GM18520 (cell line): ENCODE data around the gene GUK1.

Experiments used
- ATAC-seq: cut with Tn5 transposase; IDR thresholded peaks from one replicate; pipeline ENCODE4 v1.9.1; 2021; ENCODE audit not compliant: unreplicated experiment

Gene GUK1, protein sequence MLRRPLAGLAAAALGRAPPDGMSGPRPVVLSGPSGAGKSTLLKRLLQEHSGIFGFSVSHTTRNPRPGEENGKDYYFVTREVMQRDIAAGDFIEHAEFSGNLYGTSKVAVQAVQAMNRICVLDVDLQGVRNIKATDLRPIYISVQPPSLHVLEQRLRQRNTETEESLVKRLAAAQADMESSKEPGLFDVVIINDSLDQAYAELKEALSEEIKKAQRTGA

DNA sequence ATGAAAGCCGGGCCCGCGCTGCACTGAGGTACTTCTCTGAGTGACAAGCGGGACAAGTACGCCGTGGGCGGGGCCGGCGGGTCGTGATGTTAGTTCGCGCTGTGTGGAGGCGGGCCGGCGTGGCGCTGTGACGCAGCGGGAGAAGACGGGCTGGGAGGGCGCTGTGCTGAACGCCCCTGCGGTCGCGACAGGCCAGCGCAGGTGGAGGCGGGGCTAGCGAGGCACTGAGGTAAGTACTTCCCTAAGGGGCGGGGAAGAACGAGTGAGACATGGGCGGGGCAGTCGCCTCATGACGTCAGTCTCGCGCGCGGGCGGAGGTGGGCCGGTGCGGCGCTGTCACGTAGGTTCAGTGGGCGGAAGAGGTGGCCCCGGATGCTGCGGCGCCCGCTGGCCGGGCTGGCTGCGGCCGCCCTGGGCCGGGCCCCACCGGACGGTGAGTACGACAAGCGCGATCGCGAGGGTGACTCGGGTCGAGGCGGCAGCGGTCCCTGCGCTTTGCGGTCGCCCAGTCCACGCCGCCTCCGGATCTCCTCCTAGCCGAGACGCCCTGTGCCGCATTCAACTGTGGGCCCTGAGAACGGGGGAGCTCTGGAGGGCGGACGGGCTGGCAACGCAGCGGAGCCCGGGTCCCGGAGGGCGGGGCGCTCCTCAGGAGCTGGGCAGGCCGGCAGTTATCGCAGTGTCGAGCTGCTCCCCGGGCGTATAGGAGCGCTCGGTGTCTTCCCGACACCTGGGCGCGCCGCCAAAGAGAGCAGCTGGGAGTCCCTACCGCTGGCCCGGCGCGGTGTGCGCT, at the start of gene GUK1:
Gene GUK1 (plus strand): TSS at position 349 of the 793 bp plus-strand sequence. CDS start 24 bp downstream, at position 373.
- ATAC-seq: peak; percentile 93

DNA sequence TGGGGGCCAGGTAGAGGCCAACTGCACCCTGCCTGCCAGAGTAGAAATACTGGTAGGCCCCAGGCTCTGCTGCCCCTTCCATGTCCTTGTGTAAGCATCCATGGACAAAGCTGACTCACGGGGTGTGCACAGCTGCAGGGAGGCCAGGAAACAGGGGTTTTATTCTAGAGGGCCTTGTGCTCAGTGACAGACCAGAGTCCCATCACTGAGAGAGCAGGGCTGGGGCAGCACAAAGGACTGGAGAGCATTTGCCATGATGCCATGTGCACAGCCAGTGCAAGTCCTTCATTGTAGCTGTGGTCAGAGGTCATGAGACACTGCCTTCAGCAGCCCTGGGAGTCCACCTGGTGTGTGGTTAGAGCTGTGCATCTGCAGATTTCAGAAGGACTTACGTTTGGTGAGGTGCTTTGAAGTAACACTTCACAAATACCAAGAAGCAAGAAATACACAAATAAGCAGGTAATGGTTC, 49.4 kb upstream of the GUK1 start:
- ATAC-seq: peak; percentile 33

DNA sequence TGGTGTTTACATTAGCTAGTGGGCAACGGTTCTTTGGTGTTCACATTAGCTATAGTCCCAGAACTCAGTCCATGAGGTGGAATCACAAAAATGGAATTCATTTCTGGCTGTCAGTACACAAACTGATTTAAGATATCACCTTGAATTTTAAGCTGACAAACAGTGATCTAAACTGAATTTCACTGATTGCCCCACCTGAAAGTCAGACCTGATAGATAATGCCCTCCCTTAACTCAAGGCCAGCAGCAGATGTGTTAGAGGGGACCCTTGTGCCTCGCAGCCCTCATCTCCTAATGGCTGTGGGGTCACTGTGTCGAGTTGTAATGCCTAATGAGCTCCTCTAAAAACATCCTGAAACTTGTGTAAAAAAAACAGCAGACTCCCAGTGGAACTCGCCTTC, 49.0 kb upstream of the GUK1 start:
- ATAC-seq: no peak

DNA sequence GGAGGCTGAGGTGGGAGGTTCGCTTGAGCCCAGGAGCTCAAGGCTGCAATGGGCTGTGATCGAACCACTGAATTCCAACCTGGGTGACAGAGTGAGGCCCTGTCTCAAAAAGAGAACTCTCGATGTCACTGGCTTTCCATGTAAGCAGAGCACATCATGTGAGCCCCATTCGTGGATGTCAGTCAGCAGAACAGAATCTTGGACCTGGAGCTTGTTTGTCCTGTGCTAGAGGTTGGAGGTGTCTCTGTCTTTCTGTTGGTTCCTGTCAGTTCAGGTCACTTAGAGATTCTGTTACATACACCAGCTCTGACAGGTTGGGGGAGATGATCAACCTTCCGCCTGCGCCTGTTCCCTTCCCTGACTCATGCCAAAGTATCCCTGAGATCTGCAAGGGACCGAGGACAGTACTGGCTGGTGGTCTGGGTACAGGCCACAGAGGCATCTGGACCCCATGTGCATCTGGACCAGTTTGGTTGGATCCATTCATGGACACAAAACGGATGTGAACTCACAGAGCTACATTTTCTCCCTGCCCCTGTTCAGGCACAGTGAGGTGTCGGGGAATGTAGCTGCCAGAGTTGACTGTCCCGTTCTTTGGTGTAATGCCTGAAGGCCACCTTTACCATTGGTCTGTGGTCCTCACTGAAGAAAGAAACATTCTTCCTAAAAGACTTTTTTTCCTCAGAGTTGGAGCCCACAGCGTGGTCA, 47.6 kb upstream of the GUK1 start:
- ATAC-seq: no peak

DNA sequence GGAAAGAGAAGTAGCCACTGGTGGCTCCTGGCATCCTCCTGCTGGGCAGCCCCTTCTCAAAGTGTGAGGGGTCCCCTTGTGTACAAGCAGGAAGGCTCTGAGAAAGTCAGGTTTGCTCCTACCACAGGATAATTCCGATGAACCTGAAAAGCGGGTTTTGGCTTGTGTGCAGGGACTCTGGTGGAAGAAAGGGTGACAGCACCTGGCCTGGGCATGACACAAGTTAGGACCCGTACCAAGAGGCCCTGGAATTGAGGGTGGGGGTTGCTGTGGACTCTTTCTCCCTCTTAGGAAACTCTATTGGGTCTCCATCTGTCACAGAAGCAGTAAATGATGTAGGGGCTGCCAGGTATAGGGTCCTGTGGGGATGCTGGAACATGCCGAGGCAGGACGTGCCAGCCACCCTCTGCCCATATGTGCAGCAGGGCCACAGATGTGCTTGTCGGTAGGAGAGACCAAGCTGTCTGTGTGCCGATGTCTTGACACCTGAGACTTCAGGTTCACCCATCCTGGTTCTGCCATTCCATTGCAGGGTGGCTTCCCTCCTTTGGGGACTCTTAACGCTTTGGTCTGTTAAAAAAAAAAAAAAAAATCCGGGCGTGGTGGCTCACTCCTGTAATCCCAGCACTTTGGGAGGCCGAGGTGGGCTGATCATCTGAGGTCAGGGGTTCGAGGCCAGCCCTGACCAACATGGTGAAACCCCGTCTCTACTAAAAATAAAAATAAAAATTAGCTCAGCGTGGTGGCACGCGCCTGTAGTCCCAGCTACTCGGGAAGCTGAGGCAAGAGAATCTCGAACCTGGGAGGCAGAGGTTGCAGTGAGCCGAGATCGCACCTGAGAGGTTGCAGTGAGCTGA, 46.8 kb upstream of the GUK1 start:
- no peak for ATAC-seq

DNA sequence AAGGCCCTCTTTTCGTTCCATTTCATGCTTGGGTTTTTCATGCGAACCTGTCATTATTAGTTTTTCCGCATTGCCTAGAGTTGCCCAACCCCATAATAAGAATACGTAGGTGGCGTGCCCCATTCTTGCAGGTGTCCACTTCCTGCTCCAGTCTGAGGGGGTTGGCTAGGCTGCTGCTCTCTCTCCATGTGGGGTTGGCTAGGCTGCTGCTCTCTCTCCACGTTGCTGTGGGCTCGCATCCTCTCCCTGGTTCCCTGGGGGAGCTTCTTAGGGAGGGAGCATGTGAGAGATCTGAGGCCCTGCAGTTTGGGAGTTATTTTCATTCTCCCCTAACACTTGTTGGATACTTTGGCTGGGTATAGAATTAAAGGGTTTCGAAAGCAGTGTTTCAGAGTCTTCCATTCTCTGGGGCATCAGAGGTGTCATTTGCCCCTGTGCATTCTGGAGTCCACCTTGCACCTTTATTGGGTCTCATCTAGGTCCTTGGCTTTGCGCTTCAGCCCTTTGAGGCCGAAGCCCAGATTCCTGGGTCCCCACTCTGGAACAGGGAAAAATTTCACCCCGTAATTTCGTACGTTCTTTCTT, 45.6 kb upstream of the GUK1 start:
- no peak for ATAC-seq

DNA sequence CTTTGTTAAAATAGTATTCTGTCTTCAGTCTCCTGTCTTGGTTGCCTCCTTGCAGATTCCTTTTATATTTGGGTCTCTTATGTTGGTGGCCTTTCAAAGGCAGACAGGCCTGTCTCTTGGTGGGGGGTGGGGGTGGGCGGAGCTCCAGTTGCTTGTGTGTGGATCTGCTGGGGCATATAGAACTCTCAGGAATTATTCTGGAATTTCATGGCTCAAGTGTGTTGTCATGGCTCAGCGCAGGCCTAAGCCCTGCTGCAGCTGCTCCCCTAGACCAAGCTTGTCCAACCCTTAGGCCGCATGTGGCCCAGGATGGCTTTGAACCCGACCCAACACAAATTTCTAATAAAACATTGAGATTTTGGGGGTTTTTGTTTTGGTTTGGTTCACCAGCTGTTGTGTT, 44.9 kb upstream of the GUK1 start:
- ATAC-seq: no peak

- no peak for ATAC-seq
Measured at GRCh38 chr1:228095938-228096337, 44.1 kb upstream of the GUK1 start.

GRCh38 chr1:228096416-228097332, 43.4 kb upstream of the GUK1 start:
- ATAC-seq: no peak

DNA sequence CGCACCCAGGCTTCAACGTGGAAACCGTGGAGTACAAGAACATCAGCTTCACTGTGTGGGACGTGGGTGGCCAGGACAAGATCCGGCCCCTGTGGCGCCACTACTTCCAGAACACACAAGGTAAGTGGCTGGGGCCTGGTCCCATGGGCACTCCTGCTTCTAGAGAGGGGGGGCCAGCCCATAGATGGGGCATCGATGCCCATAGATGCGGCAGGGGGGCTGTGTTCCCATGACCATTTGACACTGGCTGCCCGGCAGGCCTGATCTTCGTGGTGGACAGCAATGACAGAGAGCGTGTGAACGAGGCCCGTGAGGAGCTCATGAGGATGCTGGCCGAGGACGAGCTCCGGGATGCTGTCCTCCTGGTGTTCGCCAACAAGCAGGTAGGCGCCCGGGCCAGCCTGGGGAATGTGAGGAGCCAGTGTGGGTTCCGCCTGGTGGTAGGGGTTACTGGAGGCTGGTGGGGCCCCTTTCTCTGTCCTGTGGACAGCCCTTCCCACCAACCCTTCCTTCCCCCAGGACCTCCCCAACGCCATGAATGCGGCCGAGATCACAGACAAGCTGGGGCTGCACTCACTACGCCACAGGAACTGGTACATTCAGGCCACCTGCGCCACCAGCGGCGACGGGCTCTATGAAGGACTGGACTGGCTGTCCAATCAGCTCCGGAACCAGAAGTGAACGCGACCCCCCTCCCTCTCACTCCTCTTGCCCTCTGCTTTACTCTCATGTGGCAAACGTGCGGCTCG, 42.6 kb upstream of the GUK1 start:
- ATAC-seq: no peak

GRCh38 chr1:228098323-228098931, 41.7 kb upstream of the GUK1 start:
- ATAC-seq: no peak

GRCh38 chr1:228099331-228099732, 40.7 kb upstream of the GUK1 start:
- no peak for ATAC-seq

GRCh38 chr1:228100822-228101613, 39.1 kb upstream of the GUK1 start:
- no peak for ATAC-seq

- ATAC-seq: no peak
Measured at GRCh38 chr1:228101614-228101993, 38.5 kb upstream of the GUK1 start.

- ATAC-seq: no peak
Measured at GRCh38 chr1:228101994-228102790, 37.9 kb upstream of the GUK1 start.

GRCh38 chr1:228102791-228103620, 37.1 kb upstream of the GUK1 start, which contains the start of gene C1orf35:
C1orf35 (minus strand) TSS chr1:228103325; CDS start chr1:228103227, 98 bp downstream.
- ATAC-seq: peak; percentile 64
